DOHH2 (cell line): ENCODE data around the gene SYP.

Experiments
- EZH2phosphoT487 ChIP-seq: fragments of 200-600 bp; sonication (generic); IDR thresholded peaks from 2 replicates; pipeline ENCODE4 v1.6.1; 2017; ENCODE audit warnings: borderline replicate concordance, mild to moderate bottlenecking, antibody characterized with exemption, low read length, moderate library complexity, mixed read lengths
- TF ChIP-seq, protein P1 (sequence below): fragments of 200-600 bp; sonication (generic); IDR thresholded peaks from one replicate; pipeline ENCODE4 v1.5.1; 2014; ENCODE audit warnings: antibody characterized with exemption, mild to moderate bottlenecking, low read depth, low read length; ENCODE audit not compliant: poor library complexity, severe bottlenecking

DNA sequence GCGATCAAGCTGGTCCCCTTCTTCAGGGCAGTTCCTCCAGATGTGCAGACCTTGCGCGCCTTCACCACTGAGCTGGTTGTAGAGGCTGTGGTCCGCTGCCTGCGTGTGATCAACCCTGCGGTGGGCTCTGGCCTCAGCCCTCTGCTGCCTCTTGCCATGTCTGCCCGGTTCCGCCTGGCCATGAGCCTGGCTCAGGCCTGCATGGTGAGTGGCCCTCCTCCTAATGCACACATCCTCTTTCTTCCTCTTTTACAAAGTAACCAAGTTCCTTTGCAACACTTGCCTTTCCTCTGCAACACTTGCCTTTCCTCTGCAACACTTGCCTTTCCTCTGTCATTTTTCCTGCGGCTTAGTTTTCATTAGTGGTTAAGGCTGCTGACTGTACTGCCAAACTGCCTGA lies 37.1 kb upstream of the SYP start:
- TF ChIP-seq, protein P1, sequence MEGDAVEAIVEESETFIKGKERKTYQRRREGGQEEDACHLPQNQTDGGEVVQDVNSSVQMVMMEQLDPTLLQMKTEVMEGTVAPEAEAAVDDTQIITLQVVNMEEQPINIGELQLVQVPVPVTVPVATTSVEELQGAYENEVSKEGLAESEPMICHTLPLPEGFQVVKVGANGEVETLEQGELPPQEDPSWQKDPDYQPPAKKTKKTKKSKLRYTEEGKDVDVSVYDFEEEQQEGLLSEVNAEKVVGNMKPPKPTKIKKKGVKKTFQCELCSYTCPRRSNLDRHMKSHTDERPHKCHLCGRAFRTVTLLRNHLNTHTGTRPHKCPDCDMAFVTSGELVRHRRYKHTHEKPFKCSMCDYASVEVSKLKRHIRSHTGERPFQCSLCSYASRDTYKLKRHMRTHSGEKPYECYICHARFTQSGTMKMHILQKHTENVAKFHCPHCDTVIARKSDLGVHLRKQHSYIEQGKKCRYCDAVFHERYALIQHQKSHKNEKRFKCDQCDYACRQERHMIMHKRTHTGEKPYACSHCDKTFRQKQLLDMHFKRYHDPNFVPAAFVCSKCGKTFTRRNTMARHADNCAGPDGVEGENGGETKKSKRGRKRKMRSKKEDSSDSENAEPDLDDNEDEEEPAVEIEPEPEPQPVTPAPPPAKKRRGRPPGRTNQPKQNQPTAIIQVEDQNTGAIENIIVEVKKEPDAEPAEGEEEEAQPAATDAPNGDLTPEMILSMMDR = no peak
- no peak for TF ChIP-seq EZH2phosphoT487
